ENCODE results near the gene ATP5F1D. TPM values are rescaled to one million over a fixed set of nuclear protein-coding genes. Genes with fewer than 3 reads are reported as not detected.

Gene ATP5F1D
- total RNA-seq, 2 experiments from 2014 or later: 193 to 194 TPM

DNA sequence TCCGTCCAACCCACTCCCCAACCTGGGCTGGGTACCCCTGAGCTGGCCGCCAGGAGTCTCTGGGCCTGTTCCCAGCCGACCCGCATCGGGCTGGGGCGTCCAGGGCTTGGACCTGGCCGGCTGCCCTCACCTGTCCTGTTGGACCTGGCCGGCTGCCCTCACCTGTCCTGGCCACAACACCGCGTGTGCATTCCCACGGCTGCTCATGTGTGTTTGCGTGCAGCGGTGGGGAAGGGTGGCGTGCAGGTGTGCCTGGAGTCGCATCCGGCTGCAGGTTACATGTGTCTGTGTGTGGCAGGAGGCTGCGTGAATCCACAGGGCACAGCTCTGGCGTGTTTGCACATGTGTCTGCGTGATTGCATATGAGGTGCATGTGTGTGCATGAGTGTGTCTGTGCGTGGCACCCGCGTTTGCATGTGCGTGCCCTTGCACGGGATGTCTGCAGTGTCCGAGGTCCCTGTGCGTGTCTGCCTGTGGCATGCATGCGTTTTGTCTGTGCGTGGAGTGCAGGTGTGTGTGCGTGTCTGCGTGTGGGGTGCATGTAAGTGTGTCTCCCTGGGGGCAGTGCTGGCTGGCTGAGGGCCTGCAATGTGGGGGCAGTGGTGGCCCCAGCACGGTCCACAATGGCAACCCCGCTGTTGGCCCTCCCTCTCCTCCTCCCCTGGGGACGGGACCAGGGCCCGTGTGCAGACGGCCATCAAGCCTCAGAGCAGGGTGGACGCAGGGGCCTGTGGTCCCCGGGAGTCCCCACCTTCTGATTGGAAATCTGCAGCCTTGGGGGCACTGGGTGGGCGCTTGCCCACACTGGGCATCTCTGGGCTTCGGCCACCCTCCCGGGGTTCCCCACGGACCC is 47.5 kb downstream of the ATP5F1D start:
- ChIA-PET POLR2A (no interaction called here), CTCF (interaction anchor here (1.1 kb wide), 1 partner anchor 46 kb away, joined by 3 read pairs; no protein-coding TSS in a partner anchor)

- CTCF ChIA-PET: interaction anchor here (2.1 kb wide), 1 partner anchor 10 kb away, joined by 8 read pairs; no protein-coding TSS in a partner anchor
- POLR2A ChIA-PET: no interaction called here
Measured at GRCh38 chr19:1289686-1290025, 48.1 kb downstream of the ATP5F1D start.

GRCh38 chr19:1290196-1290702 is 48.7 kb downstream of the ATP5F1D start:
- POLR2A ChIA-PET: no interaction called here
- CTCF ChIA-PET: interaction anchor here (2.1 kb wide), 1 partner anchor 11 kb away, joined by 8 read pairs; no protein-coding TSS in a partner anchor

DNA sequence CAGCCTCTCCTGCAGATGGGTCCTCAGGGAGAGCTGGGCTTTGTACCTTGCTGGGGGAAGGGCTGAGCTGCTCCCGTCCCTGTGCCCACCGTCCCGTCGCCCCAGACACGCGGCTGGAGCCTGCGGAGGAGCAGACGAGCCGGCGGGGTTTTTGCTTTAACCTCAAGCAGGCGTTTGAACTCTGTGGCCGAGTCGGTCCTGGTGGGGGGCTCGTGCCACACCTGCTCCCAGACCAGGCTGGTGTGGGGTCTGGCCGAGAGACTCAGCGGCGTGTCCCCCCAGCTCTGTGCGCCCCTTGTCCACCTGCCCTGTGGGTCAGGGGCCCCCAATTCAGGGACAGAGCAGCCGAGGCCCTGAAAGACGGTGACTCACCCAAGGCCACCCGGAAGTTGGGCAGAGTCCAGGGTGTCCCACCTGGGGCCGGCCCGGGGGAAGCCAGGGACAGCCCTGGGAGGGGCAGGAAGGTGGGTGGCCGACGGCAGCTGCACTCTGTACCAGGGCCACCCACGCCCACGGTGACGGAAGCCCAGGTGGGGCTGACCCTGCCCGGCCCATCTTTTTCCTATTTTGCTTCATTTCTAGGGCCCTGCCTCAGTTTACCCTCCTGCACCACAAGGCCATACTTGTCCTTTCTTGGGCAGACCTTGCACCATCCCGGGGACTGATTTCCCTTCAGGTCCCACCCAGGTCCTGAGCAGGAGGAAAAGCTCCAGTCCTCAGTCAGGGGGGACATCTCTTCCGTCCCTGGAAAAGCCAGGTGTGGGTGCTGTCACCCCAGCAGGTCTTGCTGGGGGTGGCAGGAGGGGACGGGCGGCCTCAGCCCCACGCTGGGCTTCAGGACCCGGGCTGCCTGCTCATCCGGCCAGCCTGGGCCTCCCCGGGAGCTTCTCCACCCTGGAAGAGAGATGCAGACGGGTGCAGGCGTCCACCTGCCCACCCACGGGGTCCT is 49.4 kb downstream of the ATP5F1D start:
- ChIA-PET POLR2A (no interaction called here), CTCF (interaction anchor here (2.1 kb wide), 1 partner anchor 12 kb away, joined by 8 read pairs; no protein-coding TSS in a partner anchor)

- CTCF ChIA-PET: interaction anchor here (2.1 kb wide), 1 partner anchor 12 kb away, joined by 8 read pairs; no protein-coding TSS in a partner anchor
- POLR2A ChIA-PET: no interaction called here
Measured at GRCh38 chr19:1291761-1292418, 50.3 kb downstream of the ATP5F1D start.

GRCh38 chr19:1292419-1293151 is 51.0 kb downstream of the ATP5F1D start:
- ChIA-PET CTCF (no interaction called here), POLR2A (interaction anchor here (0.6 kb wide), 1 partner anchor 41 kb away, joined by 4 read pairs; no protein-coding TSS in a partner anchor)

GRCh38 chr19:1293782-1294604 is 52.4 kb downstream of the ATP5F1D start:
- CTCF ChIA-PET: interaction anchor here (0.9 kb wide), 1 partner anchor 14 kb away, joined by 3 read pairs; no protein-coding TSS in a partner anchor
- POLR2A ChIA-PET: no interaction called here

Other genes with a start within 250 kb of the ATP5F1D start
- not detected for gene GRIN3B, start 241.3 kb upstream of the ATP5F1D start, total RNA-seq
- gene TMEM259, start 220.6 kb upstream of the ATP5F1D start, total RNA-seq: 100 to 1,000 TPM; 132 to 141 TPM
- not detected for gene RNU6-2, start 220.2 kb upstream of the ATP5F1D start, total RNA-seq
- gene CNN2, start 215.1 kb upstream of the ATP5F1D start, total RNA-seq: 10 to 100 TPM; 64.2 to 71.2 TPM
- gene ABCA7, start 201.6 kb upstream of the ATP5F1D start, total RNA-seq: 10 to 100 TPM; 16.1 to 17.2 TPM
- gene ARHGAP45, start 174.6 kb upstream of the ATP5F1D start, total RNA-seq: 100 to 1,000 TPM; 148 to 154 TPM
- gene POLR2E, start 146.4 kb upstream of the ATP5F1D start, total RNA-seq: 100 to 1,000 TPM; 272 to 275 TPM
- 100 to 1,000 TPM; 205 to 209 TPM for gene GPX4, start 137.8 kb upstream of the ATP5F1D start, total RNA-seq
- 10 to 100 TPM; 56.6 to 59.0 TPM for gene SBNO2, start 67.5 kb upstream of the ATP5F1D start, total RNA-seq
- gene STK11, start 36.0 kb upstream of the ATP5F1D start, total RNA-seq: 10 to 100 TPM; 58.7 to 62.5 TPM
- gene CBARP, start 3.7 kb upstream of the ATP5F1D start, total RNA-seq: 1 to 10 TPM in 1 of 2 experiments, under 1 TPM in 1; 0.95 to 1.1 TPM
- gene MIDN, start 6.8 kb downstream of the ATP5F1D start, total RNA-seq: 10 to 100 TPM; 45.3 to 50.0 TPM
- 100 to 1,000 TPM; 207 to 210 TPM for gene CIRBP, start 27.6 kb downstream of the ATP5F1D start, total RNA-seq
- 100 to 1,000 TPM; 105 to 112 TPM for gene FAM174C, start 33.8 kb downstream of the ATP5F1D start, total RNA-seq
- not detected for gene EFNA2, start 44.1 kb downstream of the ATP5F1D start, total RNA-seq
- gene NDUFS7, start 142.2 kb downstream of the ATP5F1D start, total RNA-seq: 100 to 1,000 TPM in 1 of 2 experiments, 10 to 100 TPM in 1; 99.4 to 104 TPM
- 10 to 100 TPM; 29.3 to 30.8 TPM for gene GAMT, start 159.8 kb downstream of the ATP5F1D start, total RNA-seq
- 100 to 1,000 TPM; 295 to 300 TPM for gene DAZAP1, start 165.8 kb downstream of the ATP5F1D start, total RNA-seq
- gene RPS15, start 196.6 kb downstream of the ATP5F1D start, total RNA-seq: 1,000 to 10,000 TPM; 1,429 to 1,438 TPM
- under 1 TPM; 0.06 to 0.13 TPM for gene APC2, start 208.4 kb downstream of the ATP5F1D start, total RNA-seq
- gene C19orf25, start 237.5 kb downstream of the ATP5F1D start, total RNA-seq: 10 to 100 TPM; 33.4 to 36.5 TPM
- gene PCSK4, start 248.6 kb downstream of the ATP5F1D start, total RNA-seq: 1 to 10 TPM; 1.3 TPM
- gene REEP6, start 249.4 kb downstream of the ATP5F1D start, total RNA-seq: 1 to 10 TPM; 2.0 to 2.3 TPM